ENCODE measurements around the gene ADGRV1. TPM values are rescaled to one million over a fixed set of nuclear protein-coding genes. Genes with fewer than 3 reads are reported as not detected.
A peak's percentile ranks its signal among the peaks of the same experiment; 100 is the strongest.

Gene ADGRV1
- total RNA-seq, 2 donors from 2014 or later: 1.4 TPM; not detected in 1

DNA sequence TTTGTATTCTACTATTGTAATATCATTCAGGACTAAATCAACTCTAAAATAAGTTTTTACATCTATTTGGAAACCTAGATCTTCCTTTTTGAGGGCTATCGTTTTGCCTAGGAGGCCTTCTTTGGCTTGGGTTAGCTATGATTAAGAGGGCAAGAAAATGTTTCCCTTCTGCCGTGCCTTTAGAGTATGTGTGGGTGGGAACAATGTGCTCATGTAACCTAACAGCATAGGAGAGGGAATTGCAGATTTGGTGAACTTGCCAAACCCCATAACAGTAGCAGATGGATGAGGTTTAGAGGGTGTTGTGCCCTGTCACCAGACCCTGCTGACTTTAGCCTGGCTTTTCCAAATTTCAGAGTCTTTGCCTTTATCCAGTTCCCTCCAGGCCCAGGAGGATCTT, 339.0 kb downstream of the ADGRV1 start:
- H3K27me3 ChIP-seq (replicated peaks; ENCODE audit: insufficient read depth): no peaks in the 10 kb centered on the region
- TF ChIP-seq, protein P1, sequence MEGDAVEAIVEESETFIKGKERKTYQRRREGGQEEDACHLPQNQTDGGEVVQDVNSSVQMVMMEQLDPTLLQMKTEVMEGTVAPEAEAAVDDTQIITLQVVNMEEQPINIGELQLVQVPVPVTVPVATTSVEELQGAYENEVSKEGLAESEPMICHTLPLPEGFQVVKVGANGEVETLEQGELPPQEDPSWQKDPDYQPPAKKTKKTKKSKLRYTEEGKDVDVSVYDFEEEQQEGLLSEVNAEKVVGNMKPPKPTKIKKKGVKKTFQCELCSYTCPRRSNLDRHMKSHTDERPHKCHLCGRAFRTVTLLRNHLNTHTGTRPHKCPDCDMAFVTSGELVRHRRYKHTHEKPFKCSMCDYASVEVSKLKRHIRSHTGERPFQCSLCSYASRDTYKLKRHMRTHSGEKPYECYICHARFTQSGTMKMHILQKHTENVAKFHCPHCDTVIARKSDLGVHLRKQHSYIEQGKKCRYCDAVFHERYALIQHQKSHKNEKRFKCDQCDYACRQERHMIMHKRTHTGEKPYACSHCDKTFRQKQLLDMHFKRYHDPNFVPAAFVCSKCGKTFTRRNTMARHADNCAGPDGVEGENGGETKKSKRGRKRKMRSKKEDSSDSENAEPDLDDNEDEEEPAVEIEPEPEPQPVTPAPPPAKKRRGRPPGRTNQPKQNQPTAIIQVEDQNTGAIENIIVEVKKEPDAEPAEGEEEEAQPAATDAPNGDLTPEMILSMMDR (IDR thresholded peaks at IDR 0.05): no peak
- H3K9me3 ChIP-seq: no peaks in the 10 kb centered on the region
- H3K36me3 ChIP-seq: no peaks in the 10 kb centered on the region
- DNase-seq (ENCODE audit: low spot score): no peak
- H3K4me3 ChIP-seq: no peak overlapping the region
- ATAC-seq (ENCODE audit: insufficient number of reproducible peaks, low FRiP score, low read depth): no peak
- peaks cover 0 to 5% of the 10 kb centered on the region in 2 donors for H3K4me1 ChIP-seq (ENCODE audit: control insufficient read depth in 1 of 2, low read depth in 2 of 2)
- no peak overlapping the region for H3K27ac ChIP-seq

DNA sequence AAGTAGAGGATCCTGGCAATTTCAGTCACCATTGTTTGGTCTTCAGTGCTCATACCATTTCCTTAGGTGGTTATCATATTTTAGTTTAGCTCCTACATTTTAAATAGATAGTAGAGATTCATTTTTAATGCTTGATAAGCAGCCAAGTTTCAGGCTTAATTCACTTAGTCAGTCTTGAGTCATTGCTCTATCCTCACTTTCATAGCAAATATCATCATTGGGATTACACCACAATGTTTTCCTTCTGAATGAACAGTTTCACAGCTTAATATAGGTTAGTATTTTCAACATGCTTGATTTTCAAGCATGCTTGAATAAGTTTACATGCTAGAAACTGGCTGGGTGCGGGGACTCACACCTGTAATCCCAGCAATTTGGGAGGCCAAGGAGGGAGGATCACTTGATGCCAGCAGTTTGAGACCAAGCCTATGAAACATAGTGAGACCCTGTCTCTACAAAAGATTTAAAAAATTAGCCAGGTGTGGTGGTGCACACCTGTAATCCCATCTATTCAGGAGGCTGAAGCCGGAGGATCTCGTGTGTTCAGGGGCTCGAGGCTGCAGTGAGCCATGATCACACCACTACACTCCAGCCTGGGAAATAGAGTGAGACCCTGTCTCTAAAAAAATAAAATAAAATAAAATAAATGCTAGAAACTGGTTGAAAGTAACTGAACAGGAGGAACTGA, 339.9 kb downstream of the ADGRV1 start:
- DNase-seq (ENCODE audit: low spot score): no peak
- no peak overlapping the region for H3K27ac ChIP-seq
- no peaks in the 10 kb centered on the region for H3K27me3 ChIP-seq (replicated peaks; ENCODE audit: insufficient read depth)
- no peaks in the 10 kb centered on the region for H3K9me3 ChIP-seq
- no peak for ATAC-seq (ENCODE audit: insufficient number of reproducible peaks, low FRiP score, low read depth)
- H3K36me3 ChIP-seq: no peaks in the 10 kb centered on the region
- H3K4me3 ChIP-seq: no peak overlapping the region
- TF ChIP-seq, protein P1 (IDR thresholded peaks at IDR 0.05): no peak
- peaks cover 0 to 8% of the 10 kb centered on the region in 2 donors for H3K4me1 ChIP-seq (ENCODE audit: control insufficient read depth in 1 of 2, low read depth in 2 of 2)

- TF ChIP-seq, protein P1 (IDR thresholded peaks at IDR 0.05): no peak
- H3K4me1 ChIP-seq (ENCODE audit: control insufficient read depth in 1 of 2, low read depth in 2 of 2): peaks cover 0 to 8% of the 10 kb centered on the region in 2 donors
- H3K27ac ChIP-seq: no peak overlapping the region
- DNase-seq (ENCODE audit: low spot score): no peak
- no peaks in the 10 kb centered on the region for H3K27me3 ChIP-seq (replicated peaks; ENCODE audit: insufficient read depth)
- no peaks in the 10 kb centered on the region for H3K36me3 ChIP-seq
- no peak overlapping the region for H3K4me3 ChIP-seq
- ATAC-seq (ENCODE audit: insufficient number of reproducible peaks, low FRiP score, low read depth): no peak
- H3K9me3 ChIP-seq: no peaks in the 10 kb centered on the region
These were observed 340.5 kb downstream of the ADGRV1 start for GRCh38 chr5:90899014-90899604.

DNA sequence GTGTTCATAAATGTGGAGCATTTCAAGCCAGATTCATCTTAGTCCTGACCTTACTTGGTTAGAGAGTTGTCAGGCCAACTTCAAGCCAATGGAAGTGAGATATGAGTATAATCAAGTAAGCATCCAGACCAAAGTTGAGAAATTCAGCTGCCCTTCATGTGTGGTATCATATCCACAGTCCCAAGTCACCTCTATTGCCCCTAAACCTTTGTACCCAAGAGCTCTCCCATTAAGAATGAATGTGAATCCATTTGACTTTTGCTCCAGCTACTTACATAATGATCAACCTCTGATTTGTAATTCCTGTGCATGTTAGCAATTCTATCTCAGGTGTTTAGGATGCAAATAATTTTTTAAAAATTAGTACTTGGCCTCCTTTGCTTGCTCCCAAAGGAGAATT, 342.7 kb downstream of the ADGRV1 start:
- no peak for DNase-seq (ENCODE audit: low spot score)
- H3K27ac ChIP-seq: no peak overlapping the region
- H3K27me3 ChIP-seq (replicated peaks; ENCODE audit: insufficient read depth): no peaks in the 10 kb centered on the region
- H3K4me3 ChIP-seq: no peak overlapping the region
- no peak for ATAC-seq (ENCODE audit: insufficient number of reproducible peaks, low FRiP score, low read depth)
- TF ChIP-seq, protein P1 (IDR thresholded peaks at IDR 0.05): no peak
- no peaks in the 10 kb centered on the region for H3K9me3 ChIP-seq
- H3K36me3 ChIP-seq: no peaks in the 10 kb centered on the region
- peaks cover 0 to 8% of the 10 kb centered on the region in 2 donors for H3K4me1 ChIP-seq (ENCODE audit: control insufficient read depth in 1 of 2, low read depth in 2 of 2)

GRCh38 chr5:90902170-90902569, 343.6 kb downstream of the ADGRV1 start:
- Histone ChIP-seq H3K9me3 (no peaks in the 10 kb centered on the region), H3K27me3 (replicated peaks; ENCODE audit: insufficient read depth) (no peaks in the 10 kb centered on the region), H3K27ac (peak overlapping the region; percentile 5 to 9), H3K36me3 (no peaks in the 10 kb centered on the region), H3K4me3 (no peak overlapping the region), H3K4me1 (ENCODE audit: control insufficient read depth in 1 of 2, low read depth in 2 of 2) (peaks cover 0 to 8% of the 10 kb centered on the region in 2 donors)
- ATAC-seq (ENCODE audit: insufficient number of reproducible peaks, low FRiP score, low read depth): no peak
- TF ChIP-seq, protein P1 (IDR thresholded peaks at IDR 0.05): no peak
- DNase-seq (ENCODE audit: low spot score): no peak
